ENCODE results near the gene ZNF701. TPM values are rescaled to one million over a fixed set of nuclear protein-coding genes. Genes with fewer than 3 reads are reported as not detected.
"Not testable (repeated sequence)": the region's sequence is repeated elsewhere in the genome, so short reads cannot be mapped to it uniquely, and the experiment has no call there.

The ZNF701 gene
- total RNA-seq, 1 donor from 2014 or later: 25.2 TPM

DNA sequence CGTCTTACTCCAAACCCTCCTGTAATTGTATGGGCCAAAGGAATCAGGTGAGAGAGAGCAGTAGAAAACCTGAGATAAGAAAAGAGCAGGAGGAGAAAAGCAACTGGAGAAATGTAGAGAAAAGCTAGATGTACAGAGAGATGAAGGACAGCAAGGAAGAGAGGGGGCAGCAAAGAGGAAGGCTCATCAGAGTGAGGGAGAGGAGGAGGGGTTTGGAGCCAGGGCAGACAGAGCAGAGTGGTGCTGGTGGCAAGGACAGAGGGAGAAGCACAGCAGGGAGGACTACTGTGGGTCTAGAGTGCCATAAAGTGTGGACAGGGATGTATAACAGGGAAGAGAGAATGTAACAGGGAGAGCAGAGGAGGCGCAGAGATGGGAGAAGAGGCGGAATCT is 31.9 kb downstream of the ZNF701 start:
- not testable (repeated sequence) for DNase-seq (ENCODE audit: extremely low spot score, unreplicated experiment); H3K9me3 Mint-ChIP-seq; H3K27me3 Mint-ChIP-seq
- peak overlapping the region; percentile 82 for H3K27ac Mint-ChIP-seq
- peaks cover 34% of the 10 kb centered on the region for H3K36me3 Mint-ChIP-seq
- peaks cover 28% of the 10 kb centered on the region for H3K4me1 Mint-ChIP-seq (ENCODE audit: unreplicated experiment)
- TF ChIP-seq, protein P1, sequence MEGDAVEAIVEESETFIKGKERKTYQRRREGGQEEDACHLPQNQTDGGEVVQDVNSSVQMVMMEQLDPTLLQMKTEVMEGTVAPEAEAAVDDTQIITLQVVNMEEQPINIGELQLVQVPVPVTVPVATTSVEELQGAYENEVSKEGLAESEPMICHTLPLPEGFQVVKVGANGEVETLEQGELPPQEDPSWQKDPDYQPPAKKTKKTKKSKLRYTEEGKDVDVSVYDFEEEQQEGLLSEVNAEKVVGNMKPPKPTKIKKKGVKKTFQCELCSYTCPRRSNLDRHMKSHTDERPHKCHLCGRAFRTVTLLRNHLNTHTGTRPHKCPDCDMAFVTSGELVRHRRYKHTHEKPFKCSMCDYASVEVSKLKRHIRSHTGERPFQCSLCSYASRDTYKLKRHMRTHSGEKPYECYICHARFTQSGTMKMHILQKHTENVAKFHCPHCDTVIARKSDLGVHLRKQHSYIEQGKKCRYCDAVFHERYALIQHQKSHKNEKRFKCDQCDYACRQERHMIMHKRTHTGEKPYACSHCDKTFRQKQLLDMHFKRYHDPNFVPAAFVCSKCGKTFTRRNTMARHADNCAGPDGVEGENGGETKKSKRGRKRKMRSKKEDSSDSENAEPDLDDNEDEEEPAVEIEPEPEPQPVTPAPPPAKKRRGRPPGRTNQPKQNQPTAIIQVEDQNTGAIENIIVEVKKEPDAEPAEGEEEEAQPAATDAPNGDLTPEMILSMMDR (conservative IDR thresholded peaks at IDR 0.05): peak; percentile 21
- peak overlapping the region; percentile 96 for H3K4me3 Mint-ChIP-seq

DNA sequence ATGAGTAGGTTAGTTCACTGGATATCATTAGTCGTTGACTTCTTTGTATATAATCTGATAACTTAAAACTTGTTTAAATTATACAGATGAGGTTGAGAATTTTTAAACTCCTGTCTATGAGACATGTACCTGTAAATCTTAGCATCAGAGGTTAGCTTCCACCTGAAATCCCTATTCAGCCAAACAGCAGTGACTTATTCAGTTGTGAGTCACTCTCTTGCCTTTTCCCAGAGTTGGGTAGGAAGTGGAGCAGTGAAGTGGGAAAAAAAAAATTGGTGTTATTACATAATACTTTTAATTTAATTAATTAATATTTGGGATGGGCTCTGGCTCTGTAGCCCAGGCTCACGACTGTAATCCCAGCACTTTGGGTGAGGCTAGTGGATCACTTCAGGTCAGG is 32.9 kb downstream of the ZNF701 start:
- DNase-seq (ENCODE audit: extremely low spot score, unreplicated experiment): no peak
- Mint-ChIP-seq H3K4me3 (peak overlapping the region; percentile 44), H3K9me3 (no peaks in the 10 kb centered on the region), H3K4me1 (ENCODE audit: unreplicated experiment) (peaks cover 28% of the 10 kb centered on the region), H3K27me3 (no peaks in the 10 kb centered on the region), H3K27ac (peak overlapping the region; percentile 82), H3K36me3 (peaks cover 30% of the 10 kb centered on the region)
- TF ChIP-seq, protein P1 (conservative IDR thresholded peaks at IDR 0.05): no peak

DNA sequence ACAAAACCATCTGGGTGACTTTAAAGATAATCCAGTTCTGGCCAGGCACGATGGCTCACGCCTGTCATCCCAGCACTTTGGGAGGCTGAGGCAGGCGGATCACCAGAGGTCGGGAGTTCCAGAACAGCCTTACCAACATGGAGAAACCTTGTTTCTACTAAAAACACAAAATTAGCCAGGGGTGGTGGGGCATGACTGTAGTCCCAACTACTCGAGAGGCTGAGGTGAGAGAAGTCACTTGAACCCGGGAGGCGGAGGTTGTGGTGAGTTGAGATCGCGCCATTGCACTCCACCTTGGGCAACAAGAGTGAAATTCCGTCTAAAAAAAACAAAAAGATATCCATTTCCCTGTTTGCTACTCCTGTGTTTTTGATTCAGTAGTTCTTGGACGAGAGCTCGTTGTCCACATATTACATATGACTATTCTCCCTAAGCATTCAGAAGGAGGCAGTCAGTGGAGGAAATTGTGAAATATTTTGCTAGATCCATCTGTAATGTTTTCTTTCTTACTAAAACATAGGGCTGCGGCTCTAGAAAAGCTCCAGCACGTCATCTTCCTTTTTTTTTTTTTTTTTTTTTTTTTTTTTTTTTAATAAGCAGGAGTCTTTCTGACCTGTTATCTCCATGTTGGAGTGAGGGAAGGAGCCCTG is 33.6 kb downstream of the ZNF701 start:
- Mint-ChIP-seq H3K4me3 (peak overlapping the region; percentile 37), H3K36me3 (peaks cover 31% of the 10 kb centered on the region)

DNA sequence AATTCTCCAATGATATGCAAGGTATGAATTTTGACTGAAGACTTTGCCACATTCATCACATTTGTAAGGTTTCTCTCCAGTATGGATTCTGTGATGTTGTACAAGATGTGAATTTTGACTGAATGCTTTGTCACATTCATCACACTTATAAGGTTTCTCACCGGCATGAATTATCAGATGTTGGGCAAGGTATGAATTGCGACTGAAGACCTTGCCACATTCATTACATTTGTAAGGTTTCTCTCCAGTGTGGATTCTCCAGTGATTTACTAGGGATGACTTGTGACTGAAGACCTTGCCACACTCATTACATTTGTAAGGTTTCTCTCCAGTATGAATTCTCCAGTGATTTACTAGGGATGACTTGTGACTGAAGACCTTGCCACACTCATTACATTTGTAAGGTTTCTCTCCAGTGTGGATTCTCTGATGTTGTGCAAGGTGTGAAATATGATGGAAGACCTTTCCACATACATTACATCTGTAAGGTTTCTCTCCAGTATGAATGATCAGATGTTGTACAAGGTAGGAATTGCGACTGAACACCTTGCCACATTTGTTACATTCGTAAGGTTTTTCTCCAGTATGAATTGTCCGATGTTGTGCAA is 43.3 kb downstream of the ZNF701 start:
- no peaks in the 10 kb centered on the region for H3K27me3 Mint-ChIP-seq
- TF ChIP-seq, protein P1 (conservative IDR thresholded peaks at IDR 0.05): no peak
- H3K27ac Mint-ChIP-seq: no peak overlapping the region
- H3K4me3 Mint-ChIP-seq: no peak overlapping the region
- H3K9me3 Mint-ChIP-seq: peaks cover 22% of the 10 kb centered on the region
- peaks cover 58% of the 10 kb centered on the region for H3K36me3 Mint-ChIP-seq
- no peaks in the 10 kb centered on the region for H3K4me1 Mint-ChIP-seq (ENCODE audit: unreplicated experiment)
- no peak for DNase-seq (ENCODE audit: extremely low spot score, unreplicated experiment)

More for the DNA sequence above, 33.6 kb downstream of the ZNF701 start:
- TF ChIP-seq, protein P1 (conservative IDR thresholded peaks at IDR 0.05): no peak
- Mint-ChIP-seq H3K27ac (no peak overlapping the region), H3K4me1 (ENCODE audit: unreplicated experiment) (peaks cover 28% of the 10 kb centered on the region), H3K27me3 (no peaks in the 10 kb centered on the region), H3K9me3 (no peaks in the 10 kb centered on the region)
- no peak for DNase-seq (ENCODE audit: extremely low spot score, unreplicated experiment)

DNA sequence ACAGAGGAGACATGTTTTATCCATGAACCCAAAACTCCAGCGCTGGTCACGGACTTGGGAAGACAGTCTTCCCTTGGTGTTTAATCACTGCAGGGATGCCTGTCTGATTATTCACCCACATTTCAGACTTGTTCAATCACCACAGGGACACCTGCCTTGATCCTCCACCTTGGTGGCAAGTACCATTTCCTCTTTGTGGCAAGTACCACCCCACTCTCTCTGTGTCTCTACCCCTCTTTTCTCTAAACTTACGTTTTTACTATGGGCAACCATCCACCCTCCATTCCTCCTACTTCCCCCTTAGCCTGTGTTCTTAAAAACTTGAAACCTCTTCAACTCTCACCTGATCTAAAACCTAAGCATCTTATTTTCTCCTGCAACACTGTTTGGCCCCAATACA is 51.3 kb downstream of the ZNF701 start:
- Mint-ChIP-seq H3K27ac (peak overlapping the region; percentile 10), H3K4me1 (ENCODE audit: unreplicated experiment) (no peaks in the 10 kb centered on the region), H3K36me3 (peaks cover 36% of the 10 kb centered on the region), H3K27me3 (no peaks in the 10 kb centered on the region), H3K9me3 (peaks cover 3% of the 10 kb centered on the region), H3K4me3 (no peak overlapping the region)
- TF ChIP-seq, protein P1 (conservative IDR thresholded peaks at IDR 0.05): no peak
- no peak for DNase-seq (ENCODE audit: extremely low spot score, unreplicated experiment)

Data from type B pancreatic cell (in vitro differentiated cells).